GM18517 (cell line): ENCODE data around the gene MAL.

Source experiments
- ATAC-seq: cut with Tn5 transposase; IDR thresholded peaks from one replicate; pipeline ENCODE4 v1.9.1; 2021; ENCODE audit warnings: mild to moderate bottlenecking, moderate library complexity; ENCODE audit not compliant: unreplicated experiment

MAL gene

GRCh38 chr2:95060446-95061118 is 35.1 kb downstream of the MAL start:
- ATAC-seq = no peak

- ATAC-seq = no peak
Measured at GRCh38 chr2:95061119-95061512, 35.6 kb downstream of the MAL start.

GRCh38 chr2:95061601-95062183 is 36.2 kb downstream of the MAL start:
- no peak for ATAC-seq

GRCh38 chr2:95062242-95063085 is 37.0 kb downstream of the MAL start:
- peak; percentile 25 for ATAC-seq

GRCh38 chr2:95063086-95063958 is 37.8 kb downstream of the MAL start:
- ATAC-seq = peak; percentile 74

- ATAC-seq = no peak
Measured at GRCh38 chr2:95068256-95068655, 42.7 kb downstream of the MAL start.

GRCh38 chr2:95069465-95069864 is 44.0 kb downstream of the MAL start:
- ATAC-seq = no peak

- ATAC-seq = no peak
Measured at GRCh38 chr2:95071856-95072255, 46.3 kb downstream of the MAL start.

GRCh38 chr2:95072424-95072823 is 46.9 kb downstream of the MAL start:
- ATAC-seq = no peak

GRCh38 chr2:95073856-95074662 is 48.6 kb downstream of the MAL start:
- no peak for ATAC-seq

GRCh38 chr2:95074663-95075439 is 49.3 kb downstream of the MAL start:
- ATAC-seq = no peak

- ATAC-seq = no peak
Measured at GRCh38 chr2:95075440-95076132, 50.1 kb downstream of the MAL start.

GRCh38 chr2:95076705-95077529 is 51.4 kb downstream of the MAL start:
- ATAC-seq = peak; percentile 80

- no peak for ATAC-seq
Measured at GRCh38 chr2:95077530-95077825, 52.0 kb downstream of the MAL start.

- no peak for ATAC-seq
Measured at GRCh38 chr2:95077861-95078603, 52.5 kb downstream of the MAL start.

GRCh38 chr2:95079199-95079683 is 53.7 kb downstream of the MAL start:
- ATAC-seq = no peak

- no peak for ATAC-seq
Measured at GRCh38 chr2:95082477-95082876, 57.0 kb downstream of the MAL start.
